Heart left ventricle (tissue), 13 donors: ENCODE data around the gene ACACA.

Source experiments
- POLR2A ChIP-seq, 2 donors: fragments of 450-650 bp; IDR thresholded peaks; one replicate each; pipeline ENCODE4 v1.6.1; 2017; ENCODE audit warnings: antibody characterized with exemption in 2 of 2, mild to moderate bottlenecking in 2 of 2, moderate library complexity in 2 of 2
- TF ChIP-seq, protein P1 (sequence below), 12 donors: fragments of 200-600 bp; sonication (generic) in 4 of 12; IDR thresholded peaks; one replicate each; pipeline versions ENCODE4 v1.5.0 to v1.8.0; 2018 to 2022; ENCODE audit warnings: antibody characterized with exemption in 12 of 12, mild to moderate bottlenecking in 5 of 12
- donor health status: ischemic (EF 13 %, LVEDD 7.1; RV severe dilation, severe dysfunction).
- donor health status: DM: no; HTN: yes; CAD: no.
- donor health status: DM: no; HTN: no; CAD: no.
- donor health status: ischemic (EF 25% LVEDD 6.9; RV normal size, moderate dysfunction).
- donor health status: ischemic (EF 25% LVEDD 5.7; RV mildly dilated, moderate dysfunction).
- donor health status: ischemic (EF 35%, LVEDD 5.7; RV mildly dilated, moderate dysfunction).
- donor health status: nonischemic (EF 11% LVEDD 7.7; RV severe dilation, severe dysfunction).
- donor health status: DM: yes; HTN: yes; CAD: no.
- donor health status: PGD.
- donor health status: ischemic (EF 29% LVEDD 5.4; RV normal size, mild dysfunction).
- donor health status: nonischemic (EF 23%, LVEDD 6.1; RV moderate dilation, normal function).

- TF ChIP-seq, protein P1, sequence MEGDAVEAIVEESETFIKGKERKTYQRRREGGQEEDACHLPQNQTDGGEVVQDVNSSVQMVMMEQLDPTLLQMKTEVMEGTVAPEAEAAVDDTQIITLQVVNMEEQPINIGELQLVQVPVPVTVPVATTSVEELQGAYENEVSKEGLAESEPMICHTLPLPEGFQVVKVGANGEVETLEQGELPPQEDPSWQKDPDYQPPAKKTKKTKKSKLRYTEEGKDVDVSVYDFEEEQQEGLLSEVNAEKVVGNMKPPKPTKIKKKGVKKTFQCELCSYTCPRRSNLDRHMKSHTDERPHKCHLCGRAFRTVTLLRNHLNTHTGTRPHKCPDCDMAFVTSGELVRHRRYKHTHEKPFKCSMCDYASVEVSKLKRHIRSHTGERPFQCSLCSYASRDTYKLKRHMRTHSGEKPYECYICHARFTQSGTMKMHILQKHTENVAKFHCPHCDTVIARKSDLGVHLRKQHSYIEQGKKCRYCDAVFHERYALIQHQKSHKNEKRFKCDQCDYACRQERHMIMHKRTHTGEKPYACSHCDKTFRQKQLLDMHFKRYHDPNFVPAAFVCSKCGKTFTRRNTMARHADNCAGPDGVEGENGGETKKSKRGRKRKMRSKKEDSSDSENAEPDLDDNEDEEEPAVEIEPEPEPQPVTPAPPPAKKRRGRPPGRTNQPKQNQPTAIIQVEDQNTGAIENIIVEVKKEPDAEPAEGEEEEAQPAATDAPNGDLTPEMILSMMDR (IDR thresholded peaks at IDR 0.05) = no peak
- no peak for TF ChIP-seq POLR2A (IDR thresholded peaks at IDR 0.05)
These were observed 272.6 kb downstream of the ACACA start for GRCh38 chr17:37134050-37134449.
